Endothelial cell of hepatic sinusoid (primary cell): ENCODE data around the gene CTCFL.

Source experiments
- in situ Hi-C: cut with HindIII; loops from 2 replicates; pipeline ENCODE4 v1.10.0; 2017; ENCODE audit warnings: low sequenced_read_pairs

The CTCFL gene

DNA sequence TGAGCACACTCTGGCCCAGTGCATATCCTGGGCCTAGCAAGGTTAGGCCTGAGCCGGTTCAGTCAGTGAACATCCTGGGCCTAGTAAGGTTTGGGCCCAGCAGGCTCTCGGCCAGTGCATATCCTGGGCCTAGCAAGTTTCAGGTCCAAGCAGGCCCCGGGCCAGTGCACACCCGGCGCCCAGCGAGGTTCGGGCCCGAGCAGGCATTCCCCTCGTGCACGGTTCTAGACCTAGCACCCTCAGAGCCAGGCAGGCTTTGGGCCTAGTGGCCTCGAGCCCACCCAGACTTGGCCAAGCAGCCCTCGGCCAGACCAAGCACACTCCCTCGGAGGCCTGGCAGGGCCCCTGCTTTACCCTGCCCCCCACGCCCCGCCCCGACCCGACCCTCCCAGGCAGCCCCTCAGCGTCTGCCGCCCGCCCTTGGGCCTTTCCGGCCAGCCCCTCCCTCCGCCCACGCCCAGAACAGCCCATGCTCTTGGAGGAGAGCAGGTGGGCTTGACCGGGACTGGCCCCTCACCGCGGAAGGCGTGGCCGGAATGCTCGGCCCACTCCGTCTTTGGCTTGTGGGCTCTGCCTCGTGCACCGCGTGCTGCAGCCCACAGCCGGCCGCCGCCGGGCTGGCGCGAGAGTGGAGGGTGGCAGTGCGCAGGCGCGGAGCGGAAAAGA is at the start of gene CTCFL:
Gene CTCFL (minus strand): TSS at position 630 of the 666 bp plus-strand sequence. CDS start 935 bp downstream, outside the sequence.
- in situ Hi-C loops = no loop called here

- in situ Hi-C loops = no loop called here
Measured at GRCh38 chr20:57573894-57574293, 49.0 kb upstream of the CTCFL start.

DNA sequence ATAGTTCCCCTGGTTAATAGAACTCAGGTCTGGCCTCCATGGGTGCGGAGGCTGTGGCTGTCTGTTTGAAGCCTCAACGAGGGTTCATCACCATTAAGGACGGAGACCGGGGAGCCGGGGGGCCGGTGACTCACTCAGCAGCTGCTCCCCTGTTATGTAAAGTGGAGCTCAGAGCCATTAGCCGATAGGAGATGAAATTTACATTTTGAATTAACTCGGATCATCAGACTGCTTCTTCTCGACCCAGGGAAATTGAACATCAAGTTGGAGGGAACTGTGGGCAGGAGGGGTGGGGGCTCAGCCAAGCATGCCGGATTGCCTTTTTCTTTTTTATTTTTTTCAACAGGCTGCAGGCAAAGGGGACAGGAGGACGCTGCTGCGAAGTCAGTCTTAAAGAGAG is 48.3 kb upstream of the CTCFL start:
- in situ Hi-C loops = no loop called here

DNA sequence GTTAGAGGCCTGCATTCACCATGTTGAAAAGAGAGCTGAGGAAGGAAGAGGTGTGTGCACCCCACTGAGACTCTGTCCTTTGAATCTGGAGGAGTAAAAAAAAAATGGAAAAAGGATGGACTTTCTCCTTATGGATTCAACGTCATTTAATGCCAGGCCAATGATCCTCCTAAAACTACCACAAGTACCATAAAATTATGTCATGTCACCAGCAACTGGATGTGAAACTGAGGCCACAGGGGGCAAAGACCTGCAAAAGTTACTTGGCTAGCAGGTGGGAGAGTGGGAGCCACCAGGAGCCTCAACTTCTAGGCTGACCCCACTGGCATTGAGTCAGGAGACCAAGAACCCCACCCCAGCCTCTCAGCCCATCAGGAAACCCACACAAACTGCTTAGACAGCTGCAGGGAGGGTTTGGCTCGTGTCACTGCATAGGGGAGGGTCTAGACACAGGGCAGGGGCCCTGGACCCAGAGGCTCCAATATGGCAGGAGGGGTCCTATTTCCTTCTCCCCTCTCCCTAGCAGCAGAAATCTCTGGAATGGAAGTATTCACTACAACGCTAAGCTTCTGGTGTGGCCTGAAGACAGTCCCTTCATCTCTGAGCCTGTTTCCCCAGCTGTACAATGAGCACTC is 47.0 kb upstream of the CTCFL start:
- in situ Hi-C loops = no loop called here

GRCh38 chr20:57570920-57571319 is 46.0 kb upstream of the CTCFL start:
- in situ Hi-C loops = no loop called here

- in situ Hi-C loops = no loop called here
Measured at GRCh38 chr20:57570145-57570850, 45.4 kb upstream of the CTCFL start.

- in situ Hi-C loops = no loop called here
Measured at GRCh38 chr20:57568960-57569359, 44.0 kb upstream of the CTCFL start.

DNA sequence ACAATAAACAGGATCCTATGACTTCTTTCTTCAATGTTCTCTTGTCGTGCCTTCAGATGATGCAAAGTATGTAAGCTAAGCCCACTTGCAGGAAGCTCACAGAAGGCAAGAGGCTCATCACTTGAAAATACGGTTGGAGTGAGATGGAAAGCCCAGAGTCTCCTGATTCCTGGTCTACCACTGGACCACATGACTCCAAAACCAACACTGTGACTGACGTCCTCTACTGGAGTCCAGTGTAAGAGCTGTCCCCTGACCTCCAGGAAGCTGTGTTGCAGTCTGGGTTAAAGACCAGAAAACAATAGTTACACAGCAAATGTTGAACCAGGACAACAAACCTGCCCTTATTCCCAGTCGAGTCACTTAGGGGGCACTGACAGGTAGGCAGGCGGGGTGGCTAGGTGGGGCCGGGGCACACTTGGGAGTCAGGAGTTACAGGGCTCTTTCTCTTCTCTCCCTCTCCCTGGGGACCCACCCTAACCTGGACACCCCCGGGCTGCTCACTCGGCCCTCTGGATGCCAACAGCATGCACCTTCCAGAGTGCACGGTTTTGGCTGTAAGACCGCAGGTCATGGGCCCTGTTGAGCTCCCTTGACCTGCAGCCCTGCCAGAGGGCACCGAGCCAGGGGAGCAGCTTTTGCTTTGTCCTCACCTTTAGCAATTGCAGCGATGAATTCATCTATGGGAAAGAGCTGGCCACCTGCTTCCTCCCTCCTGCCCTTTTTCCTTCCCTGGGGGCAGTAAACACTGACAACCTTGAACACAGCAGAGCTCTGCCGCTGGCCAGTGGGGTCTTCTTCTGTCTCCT is 43.4 kb upstream of the CTCFL start:
- in situ Hi-C loops = no loop called here

DNA sequence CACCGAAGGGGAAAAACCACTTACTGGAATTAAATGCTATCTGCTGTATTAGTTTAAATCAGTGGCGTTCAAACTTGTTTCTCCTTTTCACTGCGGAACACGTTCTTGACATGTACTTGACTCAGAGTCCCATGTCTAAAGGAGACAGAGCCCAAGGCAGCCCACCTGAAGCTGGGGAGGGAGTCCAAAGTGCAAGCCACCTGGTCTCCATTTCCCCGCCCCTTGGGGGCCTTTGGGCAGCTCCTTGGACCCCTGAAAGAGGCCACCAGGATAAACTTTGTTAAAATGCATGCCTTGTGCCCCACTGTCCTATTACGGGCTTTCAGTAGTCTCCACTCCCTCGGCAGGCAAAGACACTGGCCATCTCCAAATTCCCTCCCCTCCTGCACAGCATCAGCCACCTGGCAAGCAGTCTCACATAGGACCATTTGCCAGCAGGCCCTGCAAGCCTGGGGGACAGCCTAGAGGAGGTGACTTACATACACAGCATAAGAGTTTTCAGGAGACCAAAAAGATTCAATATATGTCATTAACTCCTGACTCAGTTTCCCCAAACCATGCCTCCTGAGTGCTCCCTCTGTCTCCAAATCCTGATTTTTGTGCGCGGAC is 42.6 kb upstream of the CTCFL start:
- in situ Hi-C loops = no loop called here

DNA sequence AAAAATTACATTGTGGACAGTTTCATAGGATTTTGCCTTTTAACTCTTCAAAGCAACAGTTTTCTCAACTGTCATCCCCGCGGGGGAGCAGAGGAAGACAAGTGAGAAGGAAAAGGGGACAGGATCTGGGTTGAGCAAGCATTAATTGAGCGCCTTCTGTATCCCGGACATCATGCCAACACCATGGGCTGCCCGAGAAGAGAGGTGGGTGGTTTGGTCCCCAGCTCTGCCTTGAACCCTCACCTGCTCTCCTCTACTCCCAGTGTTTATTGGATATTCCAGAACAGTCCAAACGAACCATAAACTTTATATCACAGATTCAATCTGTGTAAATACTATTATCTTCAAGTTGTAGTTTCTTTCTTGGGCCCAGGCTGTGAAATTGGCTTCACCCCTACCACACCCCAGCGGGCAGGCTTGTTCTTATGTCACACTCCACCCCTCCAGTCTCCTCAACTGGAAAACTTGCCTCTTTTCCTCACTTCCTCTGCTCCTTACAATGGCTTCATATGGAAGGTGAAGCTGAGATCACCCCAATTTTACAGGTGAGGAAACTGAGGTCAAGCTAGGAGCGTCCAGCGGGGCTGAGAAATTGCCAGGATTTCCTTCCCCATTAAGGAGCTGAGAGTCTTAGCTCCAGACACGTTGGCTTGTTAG is 42.0 kb upstream of the CTCFL start:
- in situ Hi-C loops = no loop called here

GRCh38 chr20:57566399-57566798 is 41.5 kb upstream of the CTCFL start:
- in situ Hi-C loops = no loop called here

GRCh38 chr20:57564951-57565642 is 40.2 kb upstream of the CTCFL start:
- in situ Hi-C loops = no loop called here

GRCh38 chr20:57564180-57564802 is 39.4 kb upstream of the CTCFL start:
- in situ Hi-C loops = no loop called here

DNA sequence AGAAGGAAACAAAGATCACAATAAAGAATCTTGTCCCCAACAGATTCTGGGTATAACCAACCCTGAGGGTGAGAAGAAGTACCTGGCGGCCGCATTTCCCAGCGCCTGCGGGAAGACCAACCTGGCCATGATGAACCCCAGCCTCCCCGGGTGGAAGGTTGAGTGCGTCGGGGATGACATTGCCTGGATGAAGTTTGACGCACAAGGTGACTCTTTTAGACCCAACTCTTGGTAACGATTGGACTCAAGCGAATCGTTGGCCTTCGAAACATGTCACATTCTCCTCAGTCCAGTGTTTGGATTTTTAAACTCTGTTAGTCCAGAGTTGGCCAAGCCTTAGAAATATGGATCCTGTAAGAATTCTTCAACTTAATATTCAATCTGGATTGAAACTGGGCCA is 38.6 kb upstream of the CTCFL start:
- in situ Hi-C loops = no loop called here

DNA sequence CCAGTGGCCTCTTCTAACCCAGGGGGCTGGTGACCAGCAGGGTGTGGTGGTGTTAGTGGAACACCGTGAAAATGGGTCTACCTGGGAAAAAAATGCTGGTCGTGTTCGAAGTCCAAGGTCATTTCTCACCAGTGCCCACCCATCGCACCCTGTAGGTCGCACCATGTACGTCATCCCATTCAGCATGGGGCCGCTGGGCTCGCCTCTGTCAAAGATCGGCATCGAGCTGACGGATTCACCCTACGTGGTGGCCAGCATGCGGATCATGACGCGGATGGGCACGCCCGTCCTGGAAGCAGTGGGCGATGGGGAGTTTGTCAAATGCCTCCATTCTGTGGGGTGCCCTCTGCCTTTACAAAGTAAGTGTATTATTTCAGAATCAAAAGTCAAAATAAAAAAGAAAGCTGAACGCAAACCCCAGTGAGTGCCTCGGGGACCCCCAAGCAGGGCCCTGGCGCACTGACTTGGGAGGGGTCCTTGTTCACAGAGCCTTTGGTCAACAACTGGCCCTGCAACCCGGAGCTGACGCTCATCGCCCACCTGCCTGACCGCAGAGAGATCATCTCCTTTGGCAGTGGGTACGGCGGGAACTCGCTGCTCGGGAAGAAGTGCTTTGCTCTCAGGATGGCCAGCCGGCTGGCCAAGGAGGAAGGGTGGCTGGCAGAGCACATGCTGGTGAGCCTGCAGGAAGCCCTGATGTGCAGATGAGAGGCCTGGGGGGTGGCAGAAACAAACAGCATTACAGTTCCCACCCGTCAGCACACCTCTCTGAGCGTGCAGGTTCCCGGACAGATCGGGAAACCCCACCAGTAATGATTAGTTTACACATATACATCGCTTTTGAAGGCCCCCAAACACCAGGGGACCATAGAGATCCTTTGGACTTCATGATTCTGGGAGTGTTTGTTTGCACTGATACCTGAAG is 37.9 kb upstream of the CTCFL start:
- in situ Hi-C loops = no loop called here

DNA sequence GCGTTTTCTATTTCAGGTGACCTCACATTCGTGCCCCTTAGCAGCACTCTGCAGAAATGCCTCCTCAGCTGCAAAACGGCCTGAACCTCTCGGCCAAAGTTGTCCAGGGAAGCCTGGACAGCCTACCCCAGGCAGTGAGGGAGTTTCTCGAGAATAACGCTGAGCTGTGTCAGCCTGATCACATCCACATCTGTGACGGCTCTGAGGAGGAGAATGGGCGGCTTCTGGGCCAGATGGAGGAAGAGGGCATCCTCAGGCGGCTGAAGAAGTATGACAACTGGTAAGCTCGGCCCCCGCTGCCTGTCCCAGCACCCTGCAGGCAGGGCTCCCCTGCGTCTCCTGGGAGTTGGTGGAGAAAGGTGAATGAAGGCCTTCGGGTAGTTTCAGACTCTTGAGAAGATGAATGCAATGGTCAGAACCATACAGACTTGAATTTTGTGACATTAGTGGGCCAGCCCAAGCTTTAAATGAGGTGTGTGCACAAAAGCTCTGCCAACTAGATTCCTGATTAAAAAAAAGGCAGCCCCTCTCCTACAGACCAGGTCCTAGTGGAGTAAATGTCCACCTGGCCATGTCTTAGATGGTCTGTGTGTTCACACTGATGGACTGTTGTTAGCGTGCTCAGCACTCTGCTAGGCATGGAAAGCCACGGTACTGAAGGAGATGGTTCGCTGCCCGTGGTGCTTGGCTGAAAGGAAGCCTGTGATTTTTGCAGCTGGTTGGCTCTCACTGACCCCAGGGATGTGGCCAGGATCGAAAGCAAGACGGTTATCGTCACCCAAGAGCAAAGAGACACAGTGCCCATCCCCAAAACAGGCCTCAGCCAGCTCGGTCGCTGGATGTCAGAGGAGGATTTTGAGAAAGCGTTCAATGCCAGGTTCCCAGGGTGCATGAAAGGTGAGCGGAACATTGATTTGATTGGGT is 36.7 kb upstream of the CTCFL start:
- in situ Hi-C loops = no loop called here
